Measurements from ENCODE around the gene SETBP1.

SETBP1 gene

GRCh38 chr18:44842588-44843412, 162.1 kb downstream of the SETBP1 start:
- H3K27me3 Mint-ChIP-seq, result no peaks in the 10 kb centered on the region
- H3K36me3 Mint-ChIP-seq (ENCODE audit: insufficient read depth), result peaks cover 2% of the 10 kb centered on the region
- H3K4me1 Mint-ChIP-seq, result peaks cover 20% of the 10 kb centered on the region
- DNase-seq (ENCODE audit: low spot score in 2 of 2) (no peak), ATAC-seq (replicated peaks; ENCODE audit: extremely low read depth, poor library complexity, severe bottlenecking) (no peak)
- no peaks in the 10 kb centered on the region for H3K9me3 Mint-ChIP-seq
- no peak overlapping the region for H3K4me3 Mint-ChIP-seq
- H3K27ac Mint-ChIP-seq (ENCODE audit: low read depth), result no peak overlapping the region

GRCh38 chr18:44844486-44844885, 163.8 kb downstream of the SETBP1 start:
- peaks cover 8% of the 10 kb centered on the region for H3K4me1 Mint-ChIP-seq

GRCh38 chr18:44846450-44846849, 165.8 kb downstream of the SETBP1 start:
- no peak for ATAC-seq (replicated peaks; ENCODE audit: extremely low read depth, poor library complexity, severe bottlenecking)
- Mint-ChIP-seq H3K4me1 (no peaks in the 10 kb centered on the region), H3K27ac (ENCODE audit: low read depth) (no peak overlapping the region), H3K27me3 (no peaks in the 10 kb centered on the region), H3K9me3 (no peaks in the 10 kb centered on the region), H3K36me3 (ENCODE audit: insufficient read depth) (peaks cover 2% of the 10 kb centered on the region), H3K4me3 (no peak overlapping the region)
- DNase-seq (ENCODE audit: low spot score in 2 of 2), result no peak

More at GRCh38 chr18:44844486-44844885, 163.8 kb downstream of the SETBP1 start:
- H3K27ac Mint-ChIP-seq (ENCODE audit: low read depth), result no peak overlapping the region
- H3K9me3 Mint-ChIP-seq, result no peaks in the 10 kb centered on the region
- H3K4me3 Mint-ChIP-seq, result no peak overlapping the region
- no peaks in the 10 kb centered on the region for H3K27me3 Mint-ChIP-seq
- H3K36me3 Mint-ChIP-seq (ENCODE audit: insufficient read depth), result peaks cover 2% of the 10 kb centered on the region
- DNase-seq (ENCODE audit: low spot score in 2 of 2), result no peak
- no peak for ATAC-seq (replicated peaks; ENCODE audit: extremely low read depth, poor library complexity, severe bottlenecking)

- Mint-ChIP-seq H3K4me1 (no peaks in the 10 kb centered on the region), H3K9me3 (no peaks in the 10 kb centered on the region), H3K27ac (ENCODE audit: low read depth) (no peak overlapping the region), H3K4me3 (no peak overlapping the region), H3K36me3 (ENCODE audit: insufficient read depth) (no peaks in the 10 kb centered on the region), H3K27me3 (no peaks in the 10 kb centered on the region)
- DNase-seq (ENCODE audit: low spot score in 2 of 2) (no peak), ATAC-seq (replicated peaks; ENCODE audit: extremely low read depth, poor library complexity, severe bottlenecking) (no peak)
Observed at GRCh38 chr18:44848644-44849335, 168.1 kb downstream of the SETBP1 start.

- no peaks in the 10 kb centered on the region for H3K27me3 Mint-ChIP-seq
- H3K4me3 Mint-ChIP-seq, result no peak overlapping the region
- no peaks in the 10 kb centered on the region for H3K36me3 Mint-ChIP-seq (ENCODE audit: insufficient read depth)
- DNase-seq (ENCODE audit: low spot score in 2 of 2) (no peak), ATAC-seq (replicated peaks; ENCODE audit: extremely low read depth, poor library complexity, severe bottlenecking) (no peak)
- no peaks in the 10 kb centered on the region for H3K4me1 Mint-ChIP-seq
- no peaks in the 10 kb centered on the region for H3K9me3 Mint-ChIP-seq
- no peak overlapping the region for H3K27ac Mint-ChIP-seq (ENCODE audit: low read depth)
Observed at GRCh38 chr18:44849361-44849760, 168.7 kb downstream of the SETBP1 start.

GRCh38 chr18:44850001-44850400, 169.3 kb downstream of the SETBP1 start:
- no peaks in the 10 kb centered on the region for H3K4me1 Mint-ChIP-seq
- no peaks in the 10 kb centered on the region for H3K9me3 Mint-ChIP-seq
- no peaks in the 10 kb centered on the region for H3K27me3 Mint-ChIP-seq

GRCh38 chr18:44851856-44852621, 171.4 kb downstream of the SETBP1 start:
- Mint-ChIP-seq H3K4me1 (no peaks in the 10 kb centered on the region), H3K36me3 (ENCODE audit: insufficient read depth) (peaks cover 1% of the 10 kb centered on the region), H3K9me3 (no peaks in the 10 kb centered on the region), H3K4me3 (no peak overlapping the region), H3K27ac (ENCODE audit: low read depth) (no peak overlapping the region), H3K27me3 (no peaks in the 10 kb centered on the region)
- DNase-seq (ENCODE audit: low spot score in 2 of 2), result no peak
- no peak for ATAC-seq (replicated peaks; ENCODE audit: extremely low read depth, poor library complexity, severe bottlenecking)

More at GRCh38 chr18:44850001-44850400, 169.3 kb downstream of the SETBP1 start:
- Mint-ChIP-seq H3K27ac (ENCODE audit: low read depth) (no peak overlapping the region), H3K4me3 (no peak overlapping the region), H3K36me3 (ENCODE audit: insufficient read depth) (no peaks in the 10 kb centered on the region)
- DNase-seq (ENCODE audit: low spot score in 2 of 2), result no peak
- no peak for ATAC-seq (replicated peaks; ENCODE audit: extremely low read depth, poor library complexity, severe bottlenecking)

- Mint-ChIP-seq H3K27me3 (no peaks in the 10 kb centered on the region), H3K9me3 (no peaks in the 10 kb centered on the region), H3K4me1 (no peaks in the 10 kb centered on the region), H3K4me3 (no peak overlapping the region), H3K27ac (ENCODE audit: low read depth) (no peak overlapping the region), H3K36me3 (ENCODE audit: insufficient read depth) (peaks cover 1% of the 10 kb centered on the region)
- no peak for ATAC-seq (replicated peaks; ENCODE audit: extremely low read depth, poor library complexity, severe bottlenecking)
- no peak for DNase-seq (ENCODE audit: low spot score in 2 of 2)
Observed at GRCh38 chr18:44852818-44853217, 172.1 kb downstream of the SETBP1 start.

- Mint-ChIP-seq H3K27ac (ENCODE audit: low read depth) (no peak overlapping the region), H3K27me3 (no peaks in the 10 kb centered on the region), H3K4me3 (no peak overlapping the region), H3K9me3 (no peaks in the 10 kb centered on the region), H3K36me3 (ENCODE audit: insufficient read depth) (peaks cover 1% of the 10 kb centered on the region), H3K4me1 (no peaks in the 10 kb centered on the region)
- DNase-seq (ENCODE audit: low spot score in 2 of 2) (no peak), ATAC-seq (replicated peaks; ENCODE audit: extremely low read depth, poor library complexity, severe bottlenecking) (no peak)
Observed at GRCh38 chr18:44853430-44853829, 172.7 kb downstream of the SETBP1 start.

GRCh38 chr18:44855681-44856080, 175.0 kb downstream of the SETBP1 start:
- Mint-ChIP-seq H3K4me3 (no peak overlapping the region), H3K9me3 (no peaks in the 10 kb centered on the region), H3K27me3 (no peaks in the 10 kb centered on the region), H3K27ac (ENCODE audit: low read depth) (no peak overlapping the region), H3K36me3 (ENCODE audit: insufficient read depth) (peaks cover 1% of the 10 kb centered on the region), H3K4me1 (no peaks in the 10 kb centered on the region)
- DNase-seq (ENCODE audit: low spot score in 2 of 2), result no peak
- ATAC-seq (replicated peaks; ENCODE audit: extremely low read depth, poor library complexity, severe bottlenecking), result no peak

- Mint-ChIP-seq H3K4me1 (no peaks in the 10 kb centered on the region), H3K4me3 (no peak overlapping the region), H3K9me3 (no peaks in the 10 kb centered on the region), H3K36me3 (ENCODE audit: insufficient read depth) (peaks cover 1% of the 10 kb centered on the region), H3K27ac (ENCODE audit: low read depth) (no peak overlapping the region), H3K27me3 (no peaks in the 10 kb centered on the region)
- no peak for DNase-seq (ENCODE audit: low spot score in 2 of 2)
- ATAC-seq (replicated peaks; ENCODE audit: extremely low read depth, poor library complexity, severe bottlenecking), result no peak
Observed at GRCh38 chr18:44856157-44856556, 175.5 kb downstream of the SETBP1 start.

- no peaks in the 10 kb centered on the region for H3K9me3 Mint-ChIP-seq
- H3K27ac Mint-ChIP-seq (ENCODE audit: low read depth), result no peak overlapping the region
- peaks cover 1% of the 10 kb centered on the region for H3K36me3 Mint-ChIP-seq (ENCODE audit: insufficient read depth)
- H3K4me1 Mint-ChIP-seq, result no peaks in the 10 kb centered on the region
- ATAC-seq (replicated peaks; ENCODE audit: extremely low read depth, poor library complexity, severe bottlenecking) (no peak), DNase-seq (ENCODE audit: low spot score in 2 of 2) (no peak)
- H3K27me3 Mint-ChIP-seq, result no peaks in the 10 kb centered on the region
- H3K4me3 Mint-ChIP-seq, result no peak overlapping the region
Observed at GRCh38 chr18:44857081-44857480, 176.4 kb downstream of the SETBP1 start.

All from central memory CD8-positive, alpha-beta T cell (primary cell).